ENCODE results near the gene AGFG2.

Gene AGFG2

GRCh38 chr7:100573691-100574361 lies 34.8 kb downstream of the AGFG2 start, which contains the start of gene SAP25:
Gene SAP25 (minus strand): TSS chr7:100573900. CDS start chr7:100573742, 158 bp downstream.
- DNase-seq: no peak

DNA sequence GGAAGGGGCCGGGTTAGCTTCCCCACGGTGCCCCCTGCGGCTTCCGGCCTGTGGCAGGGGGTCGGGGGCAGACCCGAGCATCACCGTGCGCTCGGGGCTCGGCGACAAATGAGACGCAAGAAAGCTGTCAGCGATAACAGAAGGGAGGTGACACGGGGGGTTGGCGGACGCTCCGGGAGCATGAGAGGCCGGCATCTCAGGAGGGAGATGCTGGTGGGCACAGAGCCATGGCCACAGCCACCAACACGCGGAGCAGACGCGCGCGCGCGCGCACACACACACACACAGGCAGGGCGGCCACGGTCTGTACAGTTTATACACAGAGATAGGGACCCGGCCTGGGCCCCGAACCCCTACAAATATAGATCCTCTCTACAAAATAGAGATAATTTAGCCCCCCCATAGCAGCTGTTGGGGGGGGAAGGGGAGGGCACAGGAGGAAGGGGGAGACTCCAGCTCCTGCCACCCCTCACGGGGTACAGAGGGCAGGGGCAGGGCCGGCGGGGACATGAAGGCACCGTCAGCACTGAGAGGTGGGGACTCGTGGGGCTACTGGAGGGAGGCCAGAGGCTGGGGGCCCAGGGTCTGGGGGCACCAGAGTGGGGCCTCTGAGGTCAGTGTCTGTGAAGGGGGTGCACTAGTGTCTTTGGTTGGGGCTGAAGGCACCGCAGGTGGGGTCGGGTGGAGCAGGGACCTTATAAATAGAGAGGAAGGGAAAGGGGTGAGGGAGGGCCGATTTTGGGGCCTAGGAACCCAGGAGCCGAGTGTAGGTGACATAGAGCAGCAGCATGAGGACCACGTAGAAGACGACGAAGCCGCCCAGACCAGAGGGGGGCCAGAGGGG lies 35.6 kb downstream of the AGFG2 start:
- no peak for DNase-seq

DNA sequence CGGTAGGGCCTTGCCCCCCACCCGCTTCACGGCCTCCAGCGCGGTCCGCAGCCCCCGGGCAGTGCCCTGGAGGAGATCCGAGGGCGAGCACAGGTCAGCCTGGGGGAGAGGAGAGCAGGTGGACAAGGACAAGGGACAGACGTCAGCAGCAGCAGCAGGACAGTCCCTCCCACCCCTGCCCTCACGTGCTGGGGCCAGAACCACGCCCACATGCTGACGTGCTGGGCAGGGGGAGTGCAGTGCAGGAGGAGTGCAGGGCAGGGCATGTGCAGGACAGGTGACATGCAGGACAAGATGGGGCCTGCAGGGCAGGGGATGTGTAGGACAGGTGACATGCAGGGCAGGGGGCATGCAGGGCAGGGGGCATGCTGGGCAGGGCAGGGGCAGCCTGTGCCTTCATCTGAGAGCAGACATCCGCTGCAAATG lies 36.2 kb downstream of the AGFG2 start:
- no peak for DNase-seq

DNA sequence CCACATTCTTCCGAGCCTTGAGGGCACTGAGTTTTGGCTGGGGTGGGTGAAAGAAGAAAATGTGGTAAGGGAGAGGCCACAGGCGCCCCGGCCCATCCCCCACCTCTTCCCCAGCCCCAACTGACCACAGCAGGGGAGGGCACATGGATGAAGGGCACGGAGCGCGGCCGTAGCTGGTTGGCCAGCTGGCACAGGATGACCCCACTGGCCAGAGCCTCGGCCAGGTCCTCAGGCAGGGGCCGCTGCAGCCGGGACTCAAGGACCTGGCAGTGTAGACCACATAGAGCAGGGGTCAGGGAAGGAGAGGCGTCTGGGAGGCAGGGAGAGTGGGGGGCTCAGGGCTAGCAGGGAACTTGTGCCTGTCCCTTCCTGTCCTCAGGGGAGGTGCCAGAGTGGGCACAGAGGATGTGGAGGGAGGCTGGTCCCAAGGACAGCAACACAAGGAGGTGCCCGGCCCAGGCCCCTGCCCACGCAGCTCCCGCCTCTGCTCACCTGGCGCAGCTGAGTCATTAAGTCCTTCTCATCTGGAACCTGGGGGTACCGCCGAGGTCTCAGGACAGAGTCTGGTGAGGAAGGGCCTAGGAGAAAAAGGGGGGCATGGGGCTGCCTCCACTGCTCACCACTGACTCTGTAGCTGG lies 36.9 kb downstream of the AGFG2 start:
- no peak for DNase-seq

GRCh38 chr7:100576384-100576993 lies 37.5 kb downstream of the AGFG2 start:
- no peak for DNase-seq

DNA sequence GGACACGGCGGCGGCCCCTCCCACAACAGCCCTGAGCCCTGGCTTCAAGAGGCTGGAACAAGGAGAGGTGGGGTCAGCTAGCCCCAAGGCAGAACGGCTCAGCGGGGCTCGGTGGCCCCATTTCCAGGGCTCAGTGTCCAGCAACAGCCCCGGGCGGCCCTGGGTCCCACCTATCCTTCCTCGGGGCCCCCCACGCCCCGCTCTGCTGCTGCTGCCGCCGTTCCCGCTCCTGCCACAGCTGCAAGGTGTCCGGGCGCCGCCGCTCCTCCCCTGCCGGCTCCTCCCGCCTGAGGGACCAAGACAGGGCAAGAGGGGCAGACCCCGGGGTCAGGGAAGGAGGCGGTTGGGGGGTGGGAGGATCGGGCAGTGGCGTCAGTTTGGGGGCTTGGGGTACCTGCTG lies 38.1 kb downstream of the AGFG2 start:
- DNase-seq: no peak

DNA sequence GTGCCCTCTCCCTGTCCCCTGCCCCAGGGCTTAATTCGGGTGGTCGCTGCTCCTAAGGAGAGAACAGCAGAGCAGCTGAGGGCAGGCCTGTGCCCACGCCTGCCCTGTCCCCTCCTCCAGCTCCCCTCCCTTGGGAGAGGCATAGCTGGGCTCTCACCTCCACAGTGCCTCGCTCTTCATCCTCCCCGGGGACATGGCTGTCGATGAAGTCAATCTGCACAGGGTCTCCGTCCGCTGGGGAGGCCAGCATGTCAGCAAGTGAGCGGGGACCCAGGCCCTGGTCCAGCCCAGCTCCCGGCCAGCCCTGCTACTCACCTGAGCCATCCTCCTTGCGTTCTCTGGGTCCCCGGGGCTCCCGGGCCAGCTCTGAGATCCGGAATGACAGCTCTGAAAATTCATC lies 38.5 kb downstream of the AGFG2 start:
- no peak for DNase-seq

- no peak for DNase-seq
These were observed 39.5 kb downstream of the AGFG2 start for GRCh38 chr7:100578246-100579183.

DNA sequence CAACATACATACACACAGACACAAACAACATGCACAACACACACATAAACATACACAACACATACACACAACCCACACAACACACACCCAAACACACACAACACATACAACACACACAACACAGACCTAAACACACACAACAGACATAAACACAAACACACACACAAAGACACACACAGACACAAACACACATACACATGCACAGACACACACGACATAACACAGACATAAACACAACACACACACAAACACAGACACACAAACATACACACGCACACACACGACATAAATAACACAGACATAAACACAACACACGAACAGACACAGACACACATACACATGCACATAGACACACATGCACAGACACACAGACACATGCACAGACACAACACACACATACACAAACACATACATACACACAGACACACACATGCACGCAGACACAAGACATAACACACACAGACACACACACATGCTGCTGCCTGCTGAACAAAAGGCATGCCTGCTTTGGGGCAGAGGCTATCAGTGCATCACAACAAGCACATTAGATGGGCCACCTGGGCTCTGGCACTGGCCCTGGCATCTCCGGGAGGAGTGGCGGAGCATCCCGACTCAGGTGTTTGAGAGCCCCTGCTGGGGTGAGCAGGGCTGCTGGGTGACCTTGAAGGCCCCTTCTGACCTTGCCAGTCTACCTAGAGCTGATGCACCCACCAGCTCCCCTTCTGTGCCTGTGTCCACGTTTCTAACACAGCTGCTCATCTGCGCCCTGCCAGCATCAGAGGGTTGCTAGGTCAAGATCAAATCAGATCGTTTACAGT lies 41.7 kb downstream of the AGFG2 start:
- no peak for DNase-seq

- no peak for DNase-seq
These were observed 43.1 kb downstream of the AGFG2 start for GRCh38 chr7:100582041-100582579.

DNA sequence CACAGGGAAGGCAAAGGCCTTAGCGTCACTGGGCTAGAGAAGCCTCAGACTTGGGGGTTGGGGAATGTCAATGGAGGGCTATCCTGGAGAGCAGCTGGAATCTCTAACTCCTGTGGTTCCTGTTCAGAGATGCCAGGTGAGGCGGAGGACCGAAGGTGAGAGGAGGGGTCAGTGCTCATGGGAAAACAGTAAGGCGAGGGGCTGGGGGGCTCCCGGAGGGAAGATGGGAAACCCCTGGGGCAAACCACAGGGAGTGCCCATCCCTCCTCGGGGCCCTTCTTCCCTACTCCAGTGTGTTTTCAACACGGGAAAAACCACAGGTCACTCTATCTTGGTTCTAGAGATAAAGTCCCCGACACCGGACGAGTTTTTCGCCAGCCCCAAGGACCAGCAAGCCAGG lies 43.6 kb downstream of the AGFG2 start:
- DNase-seq: no peak

DNA sequence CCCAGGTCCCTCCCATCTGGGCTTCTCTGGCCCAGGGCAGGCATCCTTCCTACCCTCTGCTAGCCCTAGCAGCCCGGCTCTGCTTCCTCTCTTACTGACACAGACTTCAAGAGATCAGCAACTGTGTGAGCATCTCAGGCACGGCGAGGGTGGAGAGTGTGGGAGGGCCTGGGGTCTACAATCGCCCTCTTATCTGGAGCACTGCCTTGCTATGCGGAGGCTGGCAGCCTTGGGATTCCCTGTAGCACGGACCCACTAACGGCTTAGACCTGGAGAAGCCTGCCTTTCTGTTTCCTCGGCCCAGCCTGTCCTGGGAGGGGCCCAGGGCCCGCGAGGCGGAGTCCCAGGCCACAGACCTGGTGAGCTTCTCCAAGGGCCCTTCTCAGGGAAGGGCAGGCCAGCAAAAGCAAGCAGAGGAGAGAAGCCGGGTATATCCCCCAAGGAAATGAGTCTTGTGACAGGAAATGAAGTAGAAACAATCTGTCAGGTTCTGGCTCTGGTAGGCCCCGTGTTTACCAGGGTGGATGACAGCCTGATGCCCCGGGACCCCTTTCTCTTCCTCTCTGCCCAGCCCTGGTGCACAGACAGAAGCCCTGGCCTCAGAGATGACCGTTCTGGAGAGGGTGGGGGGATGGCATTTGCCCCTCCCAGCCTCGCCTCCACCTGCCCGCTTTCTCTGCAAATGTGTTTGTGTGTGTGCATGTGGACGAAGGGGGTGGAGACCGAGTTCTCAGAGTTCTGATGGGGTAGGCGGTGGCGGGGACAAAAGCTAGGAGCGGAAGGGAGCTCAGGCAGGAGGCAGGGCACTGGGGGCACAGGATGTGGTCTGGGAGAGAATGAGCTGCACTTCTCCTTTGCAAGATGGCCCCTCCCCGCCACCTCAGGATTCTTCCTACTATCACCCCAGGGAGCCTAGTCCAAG lies 44.4 kb downstream of the AGFG2 start:
- DNase-seq: peak; percentile 38

- DNase-seq: no peak
These were observed 45.2 kb downstream of the AGFG2 start for GRCh38 chr7:100584054-100584682.

GRCh38 chr7:100584683-100585510 lies 45.9 kb downstream of the AGFG2 start:
- no peak for DNase-seq

DNA sequence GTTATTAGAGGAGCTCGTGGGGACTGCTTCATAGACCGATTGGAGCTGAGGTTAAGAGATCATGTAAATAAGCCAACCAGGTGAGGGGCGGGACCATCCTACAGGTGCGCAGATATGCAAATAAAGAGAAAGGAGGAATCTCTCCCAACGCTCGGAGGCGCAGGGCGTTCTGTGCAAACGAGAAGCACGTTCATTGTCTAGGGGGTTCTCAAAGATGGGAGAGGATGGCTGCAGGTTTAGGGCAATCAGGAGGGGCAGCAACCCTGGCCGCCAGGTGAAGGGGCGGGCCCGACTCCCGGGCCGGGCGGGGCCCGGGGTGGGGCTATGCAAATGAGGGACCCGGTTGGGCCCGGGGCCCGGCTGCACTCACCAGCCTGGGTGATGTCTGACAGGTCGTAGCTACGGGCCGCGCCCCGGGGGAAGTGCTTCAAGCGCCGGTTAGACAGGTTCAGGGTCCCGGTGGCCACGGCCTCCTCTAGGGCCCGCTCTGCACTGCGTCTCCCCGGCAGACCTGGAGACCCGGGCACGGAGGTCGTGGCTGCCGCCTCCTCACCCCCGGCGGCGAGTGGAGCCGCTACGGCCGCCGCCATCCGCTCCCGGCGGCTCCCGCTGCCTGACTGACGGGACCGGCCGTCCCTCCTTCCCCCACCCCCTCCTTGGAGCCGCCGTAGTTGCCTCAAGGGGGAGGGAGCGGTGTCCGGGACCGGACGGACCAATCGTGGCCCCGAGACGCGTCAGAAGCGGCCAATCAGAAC lies 46.7 kb downstream of the AGFG2 start, which contains the start of gene LRCH4:
TSS of gene LRCH4 (minus strand) at position 619 of the 755 bp plus-strand sequence. CDS start at position 590, 29 bp downstream.
- DNase-seq: peak; percentile 61

- peak; percentile 99 for DNase-seq
These were observed 47.4 kb downstream of the AGFG2 start, which contains the start of gene FBXO24 for GRCh38 chr7:100586266-100587025. Gene FBXO24 (plus strand): TSS chr7:100586328. CDS start chr7:100586626, 298 bp downstream.
